Colonic mucosa (tissue), 4 donors: ENCODE measurements around the gene GPS1. TPM values are rescaled to one million over a fixed set of nuclear protein-coding genes. Genes with fewer than 3 reads are reported as not detected.

Source experiments
- DNase-seq: peaks from one replicate; pipeline ENCODE4 v3.0.0-alpha.2; 2020
- H3K27ac ChIP-seq: fragments of 200-600 bp; one replicate; pipeline ENCODE4 v1.8.0; 2021
- H3K27me3 ChIP-seq: fragments of 200-600 bp; one replicate; pipeline ENCODE4 v1.8.0; 2021
- H3K36me3 ChIP-seq: fragments of 200-600 bp; one replicate; pipeline ENCODE4 v1.8.0; 2021
- H3K4me1 ChIP-seq: fragments of 200-600 bp; one replicate; pipeline ENCODE4 v1.8.0; 2021; ENCODE audit warnings: mild to moderate bottlenecking
- H3K4me3 ChIP-seq: fragments of 200-600 bp; one replicate; pipeline ENCODE4 v1.8.0; 2021
- H3K9ac ChIP-seq, 2 donors: one replicate each; pipeline ENCODE4 v1.7.0; 2013; ENCODE audit warnings: control low read depth in 2 of 2, low read depth in 2 of 2, low read length in 2 of 2
- H3K9me3 ChIP-seq: fragments of 200-600 bp; one replicate; pipeline ENCODE4 v1.8.0; 2021
- CTCF ChIP-seq: fragments of 200-600 bp; IDR thresholded peaks from one replicate; pipeline ENCODE4 v1.8.0; 2022; ENCODE audit warnings: antibody characterized with exemption, mild to moderate bottlenecking
- intact Hi-C: fragments of 100-400 bp; cut with DNase I; formaldehyde crosslinking; loops from one replicate; pipeline ENCODE4 v1.14.1; 2022
- total RNA-seq, 2 donors: library from RNA; stranded (reverse); fragmentation: NEBNext Ultra II Directional in 1 of 2; extraction: Animal tissue kit (Norgen Biotek cat#: 25700) in 1 of 2; gene quantifications; one replicate each; pipeline ENCODE4 v1.2.1, GENCODE V29; 2021
- donor health status: healthy.
- donor health status: DM: no; HTN: no; CAD: no.
- donor health status: DM: no; HTN: no; CAD: no.

Gene GPS1
- total RNA-seq, 2 donors from 2014 or later: 70.8 to 129 TPM

- no peak for TF ChIP-seq CTCF
- intact Hi-C loops: no loop called here
- no peaks in the 10 kb centered on the region for H3K9me3 ChIP-seq
- no peaks in the 10 kb centered on the region for H3K27me3 ChIP-seq
- peaks cover 7% of the 10 kb centered on the region for H3K4me1 ChIP-seq
- H3K4me3 ChIP-seq: no peak overlapping the region
- H3K36me3 ChIP-seq: no peaks in the 10 kb centered on the region
- no peak for DNase-seq
- H3K9ac ChIP-seq: no peak overlapping the region
- H3K27ac ChIP-seq: no peak overlapping the region
Observed at GRCh38 chr17:82047379-82047778, 4.3 kb upstream of the GPS1 start.

- Histone ChIP-seq H3K9me3 (no peaks in the 10 kb centered on the region), H3K4me1 (peaks cover 14% of the 10 kb centered on the region), H3K27ac (no peak overlapping the region), H3K9ac (no peak overlapping the region), H3K27me3 (no peaks in the 10 kb centered on the region), H3K4me3 (no peak overlapping the region), H3K36me3 (no peaks in the 10 kb centered on the region)
- intact Hi-C loops: no loop called here
- DNase-seq: no peak
- no peak for TF ChIP-seq CTCF
Observed at GRCh38 chr17:82047914-82048570, 3.7 kb upstream of the GPS1 start.

GRCh38 chr17:82048571-82048971 lies 3.1 kb upstream of the GPS1 start:
- H3K27ac ChIP-seq: no peak overlapping the region
- H3K27me3 ChIP-seq: no peaks in the 10 kb centered on the region
- intact Hi-C loops: no loop called here
- H3K36me3 ChIP-seq: no peaks in the 10 kb centered on the region
- H3K4me3 ChIP-seq: no peak overlapping the region
- peaks cover 16% of the 10 kb centered on the region for H3K4me1 ChIP-seq
- TF ChIP-seq CTCF: no peak
- DNase-seq: no peak
- no peaks in the 10 kb centered on the region for H3K9me3 ChIP-seq
- no peak overlapping the region for H3K9ac ChIP-seq

- no peaks in the 10 kb centered on the region for H3K9me3 ChIP-seq
- H3K9ac ChIP-seq: no peak overlapping the region
- no peak for DNase-seq
- no peaks in the 10 kb centered on the region for H3K27me3 ChIP-seq
- intact Hi-C loops: no loop called here
- no peak for TF ChIP-seq CTCF
- no peak overlapping the region for H3K27ac ChIP-seq
- no peak overlapping the region for H3K4me3 ChIP-seq
- H3K36me3 ChIP-seq: no peaks in the 10 kb centered on the region
- peaks cover 16% of the 10 kb centered on the region for H3K4me1 ChIP-seq
Observed at GRCh38 chr17:82049106-82049505, 2.6 kb upstream of the GPS1 start.

- Histone ChIP-seq H3K4me3 (no peak overlapping the region), H3K36me3 (no peaks in the 10 kb centered on the region), H3K27ac (no peak overlapping the region), H3K9ac (no peak overlapping the region), H3K9me3 (no peaks in the 10 kb centered on the region), H3K27me3 (no peaks in the 10 kb centered on the region), H3K4me1 (peaks cover 16% of the 10 kb centered on the region)
- intact Hi-C loops: no loop called here
- TF ChIP-seq CTCF: no peak
- no peak for DNase-seq
Observed at GRCh38 chr17:82049521-82049971, 2.2 kb upstream of the GPS1 start.
